ENCODE measurements around the gene SOBP.

Gene SOBP

DNA sequence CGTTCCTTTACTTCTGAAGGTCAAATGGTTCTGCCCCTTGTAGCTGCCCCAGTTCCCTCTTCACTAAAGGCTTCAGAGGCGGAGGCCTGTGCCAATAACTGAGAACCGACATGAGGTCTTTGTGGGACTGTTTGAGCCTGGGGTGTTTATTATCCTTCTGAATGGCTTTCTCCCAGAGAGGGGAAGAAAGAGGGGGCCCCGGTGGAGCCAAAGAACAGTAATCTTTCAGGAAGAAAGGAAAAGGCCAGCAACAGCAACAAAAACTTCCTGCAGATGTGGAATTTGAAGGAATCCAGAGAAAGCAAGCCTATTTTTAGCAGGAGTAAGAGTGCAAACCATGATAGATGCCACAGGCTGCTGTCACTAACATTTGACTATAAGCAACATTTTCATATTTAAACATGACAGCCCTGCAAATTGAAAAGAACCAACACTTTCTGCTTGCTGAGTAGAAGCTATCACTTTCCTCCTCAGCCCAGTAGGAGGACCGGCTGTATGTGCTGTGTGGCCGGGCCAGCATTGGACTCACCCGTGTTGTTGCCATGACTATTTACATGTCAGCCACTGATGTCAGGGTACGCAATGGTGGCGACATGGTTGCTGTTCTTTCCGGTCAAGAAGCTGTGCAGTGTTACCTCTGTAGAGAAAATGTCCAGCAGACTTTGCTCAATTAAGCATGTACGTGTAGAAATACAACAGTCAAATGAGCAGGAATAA lies 121.3 kb downstream of the SOBP start:
- no peak overlapping the region for H3K4me3 ChIP-seq (ENCODE audit: low read depth, low read length)
- no peak for DNase-seq (ENCODE audit: low read depth)
- TF ChIP-seq, protein P1, sequence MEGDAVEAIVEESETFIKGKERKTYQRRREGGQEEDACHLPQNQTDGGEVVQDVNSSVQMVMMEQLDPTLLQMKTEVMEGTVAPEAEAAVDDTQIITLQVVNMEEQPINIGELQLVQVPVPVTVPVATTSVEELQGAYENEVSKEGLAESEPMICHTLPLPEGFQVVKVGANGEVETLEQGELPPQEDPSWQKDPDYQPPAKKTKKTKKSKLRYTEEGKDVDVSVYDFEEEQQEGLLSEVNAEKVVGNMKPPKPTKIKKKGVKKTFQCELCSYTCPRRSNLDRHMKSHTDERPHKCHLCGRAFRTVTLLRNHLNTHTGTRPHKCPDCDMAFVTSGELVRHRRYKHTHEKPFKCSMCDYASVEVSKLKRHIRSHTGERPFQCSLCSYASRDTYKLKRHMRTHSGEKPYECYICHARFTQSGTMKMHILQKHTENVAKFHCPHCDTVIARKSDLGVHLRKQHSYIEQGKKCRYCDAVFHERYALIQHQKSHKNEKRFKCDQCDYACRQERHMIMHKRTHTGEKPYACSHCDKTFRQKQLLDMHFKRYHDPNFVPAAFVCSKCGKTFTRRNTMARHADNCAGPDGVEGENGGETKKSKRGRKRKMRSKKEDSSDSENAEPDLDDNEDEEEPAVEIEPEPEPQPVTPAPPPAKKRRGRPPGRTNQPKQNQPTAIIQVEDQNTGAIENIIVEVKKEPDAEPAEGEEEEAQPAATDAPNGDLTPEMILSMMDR (IDR thresholded peaks at IDR 0.05; ENCODE audit: insufficient read depth, low read depth, low read length, missing control alignments): no peak

DNA sequence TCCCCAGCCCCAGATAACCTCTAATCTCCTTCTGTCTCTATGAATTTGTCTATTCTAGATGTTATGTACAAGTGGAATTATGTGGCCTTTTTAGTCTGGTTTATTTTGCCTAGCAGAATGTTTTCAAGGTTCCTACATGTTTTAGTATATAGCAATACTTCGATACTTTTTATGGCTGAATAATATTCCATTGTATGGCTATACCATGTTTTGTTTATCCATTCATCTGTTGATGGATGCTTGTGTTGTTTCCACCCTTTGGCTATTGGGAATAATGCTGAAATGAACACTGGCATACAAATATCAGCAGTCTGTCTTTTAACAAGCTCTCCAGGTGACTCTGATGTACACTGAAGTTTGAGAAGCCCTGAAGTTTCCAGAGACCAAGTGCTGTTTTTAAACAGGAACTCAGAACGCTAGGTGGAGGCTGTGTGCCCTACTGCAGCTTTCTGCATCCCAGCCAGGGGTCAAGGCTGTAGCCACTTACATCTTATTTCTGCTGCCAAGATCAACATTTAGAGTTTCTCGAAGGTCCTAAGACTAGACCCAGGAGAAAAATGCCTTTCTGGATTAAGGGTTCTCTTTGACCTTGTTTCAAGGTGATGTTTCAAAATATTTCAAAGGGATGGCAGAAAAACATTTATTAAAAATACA lies 123.0 kb downstream of the SOBP start:
- no peak for DNase-seq (ENCODE audit: low read depth)
- TF ChIP-seq, protein P1 (IDR thresholded peaks at IDR 0.05; ENCODE audit: insufficient read depth, low read depth, low read length, missing control alignments): no peak

DNA sequence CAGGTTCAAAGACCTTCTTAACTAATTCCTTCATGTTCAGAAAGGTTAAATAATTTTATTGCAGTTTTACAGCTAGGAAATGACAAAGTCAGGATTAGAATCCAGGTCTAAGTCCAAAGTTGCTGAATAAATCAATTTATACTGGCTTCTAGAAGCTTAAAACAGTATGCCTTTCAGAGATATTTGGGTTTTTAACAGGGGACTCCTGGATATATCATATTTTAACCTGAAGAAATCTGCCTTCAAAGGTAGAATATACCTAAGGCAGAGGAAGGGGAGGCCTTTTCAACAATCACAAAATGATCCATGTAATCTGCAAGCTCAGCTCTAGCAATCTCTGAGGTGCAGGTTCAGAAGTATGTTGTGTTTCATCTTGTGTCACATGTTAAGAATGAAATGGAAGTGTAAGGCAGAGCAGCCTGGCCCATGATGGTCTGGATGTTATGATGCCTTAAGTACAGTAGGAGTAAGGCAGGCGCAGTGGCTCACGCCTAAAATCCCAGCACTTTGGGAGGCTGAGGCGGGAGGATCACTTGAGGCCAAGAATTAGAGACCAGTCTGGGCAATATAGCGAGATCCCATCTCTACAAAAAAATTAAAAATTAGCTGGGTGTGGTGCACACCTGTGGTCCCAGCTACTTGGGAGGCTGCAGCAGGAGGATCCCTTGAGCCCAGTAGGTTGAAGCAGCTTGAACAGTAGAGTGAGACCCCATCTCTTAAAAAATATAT lies 123.9 kb downstream of the SOBP start:
- TF ChIP-seq, protein P1 (IDR thresholded peaks at IDR 0.05; ENCODE audit: insufficient read depth, low read depth, low read length, missing control alignments): no peak
- no peak overlapping the region for H3K4me3 ChIP-seq (ENCODE audit: low read depth, low read length)
- DNase-seq (ENCODE audit: low read depth): no peak

More for the DNA sequence above, 123.0 kb downstream of the SOBP start:
- H3K4me3 ChIP-seq (ENCODE audit: low read depth, low read length): no peak overlapping the region

DNA sequence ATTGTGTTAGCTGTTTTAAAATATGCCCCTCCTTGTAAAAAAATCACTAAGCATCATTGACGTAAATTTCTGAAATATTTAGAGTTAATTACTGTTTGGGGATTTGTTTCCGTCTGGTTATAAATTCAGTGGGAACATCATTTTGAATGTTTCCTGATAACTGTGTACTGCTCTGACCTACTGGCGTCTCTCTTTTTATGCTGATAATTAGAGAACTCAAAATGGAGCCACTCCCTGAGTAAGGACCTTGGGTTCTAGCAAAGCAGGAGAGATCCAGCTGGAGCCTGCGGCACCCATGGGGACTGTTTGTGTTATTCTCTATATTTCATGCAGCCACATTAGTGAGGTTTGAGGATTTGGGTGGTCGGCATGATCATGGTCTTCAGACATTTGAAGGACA lies 124.9 kb downstream of the SOBP start:
- TF ChIP-seq, protein P1 (IDR thresholded peaks at IDR 0.05; ENCODE audit: insufficient read depth, low read depth, low read length, missing control alignments): no peak
- no peak for DNase-seq (ENCODE audit: low read depth)
- H3K4me3 ChIP-seq (ENCODE audit: low read depth, low read length): no peak overlapping the region

DNA sequence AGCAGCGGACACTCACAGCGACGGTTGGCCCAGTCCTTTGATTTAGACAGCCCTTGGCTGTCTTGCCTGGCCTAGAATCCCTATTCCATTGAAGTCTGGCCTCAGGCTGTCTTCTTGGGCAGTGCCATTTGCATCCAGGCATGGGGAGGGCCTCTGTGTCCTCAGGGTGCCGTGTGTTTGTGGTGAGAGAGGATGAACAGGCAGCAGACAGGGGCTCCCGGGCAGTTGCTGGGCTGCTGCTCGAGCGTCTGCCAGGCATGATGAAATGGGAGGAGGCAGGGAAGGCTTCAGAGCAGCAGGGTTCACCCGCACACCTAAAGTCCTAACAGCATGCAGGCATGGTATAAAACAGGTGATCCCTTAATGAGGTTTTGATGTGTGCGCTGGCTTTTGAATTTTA lies 126.9 kb downstream of the SOBP start:
- TF ChIP-seq, protein P1 (IDR thresholded peaks at IDR 0.05; ENCODE audit: insufficient read depth, low read depth, low read length, missing control alignments): no peak
- DNase-seq (ENCODE audit: low read depth): no peak
- H3K4me3 ChIP-seq (ENCODE audit: low read depth, low read length): no peak overlapping the region

GRCh38 chr6:107617341-107617932 lies 127.5 kb downstream of the SOBP start:
- DNase-seq (ENCODE audit: low read depth): no peak
- no peak overlapping the region for H3K4me3 ChIP-seq (ENCODE audit: low read depth, low read length)
- TF ChIP-seq, protein P1 (IDR thresholded peaks at IDR 0.05; ENCODE audit: insufficient read depth, low read depth, low read length, missing control alignments): no peak
